HG03066 (cell line): ENCODE results near the gene U2AF1.
"Not testable (repeated sequence)": the region's sequence is repeated elsewhere in the genome, so short reads cannot be mapped to it uniquely, and the experiment has no call there.

ENCODE experiments used
- ATAC-seq: cut with Tn5 transposase; IDR thresholded peaks from one replicate; pipeline ENCODE4 v1.9.1; 2021; ENCODE audit warnings: low read depth; ENCODE audit not compliant: unreplicated experiment

The U2AF1 gene

DNA sequence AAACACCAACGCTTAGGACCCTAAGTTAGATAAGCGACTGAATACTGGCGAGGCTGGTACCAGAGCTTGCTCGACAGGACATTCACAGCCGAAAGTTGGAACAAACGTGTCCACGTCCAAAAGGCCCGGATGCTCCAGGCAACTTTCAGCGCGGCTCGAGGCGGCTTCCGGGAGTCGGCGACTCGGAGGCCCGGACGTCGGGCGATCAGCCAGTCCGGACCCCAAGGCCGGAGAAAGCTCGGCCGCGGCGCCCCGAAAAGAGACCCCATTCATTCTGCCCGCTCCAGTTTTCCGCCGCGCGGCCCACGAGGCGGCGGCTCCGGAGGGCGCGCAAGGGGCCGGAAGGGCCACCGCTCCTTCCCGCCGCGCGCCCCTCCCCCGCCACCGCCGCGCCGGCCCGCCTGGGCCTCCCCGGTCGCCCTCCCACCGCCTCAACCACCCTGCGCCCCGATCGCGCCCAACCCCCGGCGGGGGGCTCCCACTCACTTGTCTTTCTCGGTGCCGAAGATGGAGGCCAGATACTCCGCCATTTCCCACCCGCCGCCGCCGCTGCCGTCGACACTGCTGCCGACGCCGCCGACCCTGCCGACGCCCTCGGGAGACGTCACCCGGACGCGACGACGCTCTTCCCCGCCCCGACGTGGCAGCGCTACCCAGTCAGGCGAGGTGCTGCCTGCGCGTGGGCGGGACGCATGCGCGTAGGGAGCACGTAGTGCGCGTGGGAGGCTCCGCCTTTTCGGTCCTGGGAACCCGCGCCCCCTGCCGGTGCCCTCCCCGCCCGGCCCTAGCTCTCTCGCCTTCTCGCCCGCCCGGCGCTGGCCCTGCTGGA, at the start of gene U2AF1:
U2AF1 (minus strand) TSS at position 606 of the 829 bp plus-strand sequence; CDS start at position 530, 76 bp downstream.
- ATAC-seq, result not testable (repeated sequence)

DNA sequence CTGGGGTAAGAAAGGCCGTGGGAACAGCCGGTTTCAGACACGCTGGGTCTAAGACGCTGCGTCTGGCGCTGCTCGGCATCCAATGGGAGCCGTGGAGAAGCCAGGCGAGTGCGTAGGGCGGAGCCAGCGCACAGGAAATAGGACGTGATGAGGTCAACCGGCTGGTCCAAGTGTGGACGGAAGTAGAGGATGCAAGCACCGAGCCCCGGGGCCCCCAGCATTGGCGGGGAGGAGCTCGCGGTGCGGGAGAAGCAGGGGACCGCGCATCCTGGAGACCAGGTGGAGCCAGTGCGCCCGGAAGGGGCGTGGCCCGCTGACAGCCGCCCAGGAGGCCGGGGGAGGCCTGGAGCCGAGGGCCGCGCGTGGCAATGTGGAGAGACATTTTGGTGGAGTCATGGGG, 46.2 kb upstream of the U2AF1 start:
- ATAC-seq, result not testable (repeated sequence)

DNA sequence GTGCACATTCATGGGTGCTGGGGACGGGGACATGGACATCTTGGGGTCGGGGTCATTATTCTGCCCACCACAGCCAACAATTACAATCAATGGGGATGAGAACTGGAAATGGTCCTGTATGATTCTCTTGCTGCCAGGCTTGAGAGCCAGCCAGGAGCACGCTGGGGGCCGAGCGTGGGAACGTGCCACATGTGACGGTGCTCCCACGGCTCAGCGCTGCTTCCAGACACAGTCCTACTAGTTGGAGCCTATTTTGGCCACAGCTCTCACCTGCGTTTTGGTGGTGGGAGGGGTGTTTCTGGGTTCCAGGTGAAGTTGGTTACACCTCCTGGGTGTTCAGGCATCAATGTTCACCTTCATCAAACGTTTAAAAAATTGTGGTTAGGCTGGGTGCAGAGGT, 42.0 kb upstream of the U2AF1 start:
- not testable (repeated sequence) for ATAC-seq

DNA sequence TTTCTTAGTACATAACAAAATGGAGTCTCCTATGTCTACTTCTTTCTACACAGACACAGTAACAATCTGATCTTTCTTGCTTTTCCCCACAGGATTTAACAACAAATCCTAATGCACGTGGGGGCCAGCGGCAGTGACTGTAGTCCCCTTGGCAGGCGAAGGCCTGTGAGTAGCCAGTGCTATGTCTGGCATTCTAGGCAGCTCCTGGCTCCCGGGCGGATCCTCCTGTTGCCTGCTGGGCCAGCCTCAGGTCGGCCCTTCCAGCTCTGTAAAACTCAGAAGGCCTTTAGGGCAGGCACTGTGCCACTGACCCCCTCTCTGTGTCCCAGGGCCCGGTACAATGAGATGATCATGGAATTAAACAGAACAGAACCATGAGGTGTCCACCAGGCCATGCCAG, 40.6 kb upstream of the U2AF1 start:
- not testable (repeated sequence) for ATAC-seq

DNA sequence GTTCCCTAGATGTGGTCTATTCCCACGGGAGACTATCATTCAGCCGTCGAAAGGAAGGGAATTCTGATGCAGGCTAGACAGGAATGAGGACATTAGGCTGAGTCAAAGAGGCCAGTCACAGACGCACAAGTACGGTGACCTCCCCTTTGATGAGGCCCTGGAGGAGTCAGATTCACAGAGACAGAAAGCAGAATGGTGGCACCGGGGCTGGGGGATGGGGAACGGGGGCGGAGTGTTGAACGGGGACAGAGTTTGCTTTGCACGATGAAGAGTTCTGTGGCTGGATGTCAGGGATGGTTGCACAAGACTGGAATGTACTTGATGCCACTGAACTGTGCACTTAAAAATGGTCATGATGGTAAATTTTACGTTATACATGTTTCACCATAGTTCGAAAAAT, 39.3 kb upstream of the U2AF1 start:
- not testable (repeated sequence) for ATAC-seq

GRCh38 chr21:43141407-43141806, 34.0 kb upstream of the U2AF1 start:
- not testable (repeated sequence) for ATAC-seq

DNA sequence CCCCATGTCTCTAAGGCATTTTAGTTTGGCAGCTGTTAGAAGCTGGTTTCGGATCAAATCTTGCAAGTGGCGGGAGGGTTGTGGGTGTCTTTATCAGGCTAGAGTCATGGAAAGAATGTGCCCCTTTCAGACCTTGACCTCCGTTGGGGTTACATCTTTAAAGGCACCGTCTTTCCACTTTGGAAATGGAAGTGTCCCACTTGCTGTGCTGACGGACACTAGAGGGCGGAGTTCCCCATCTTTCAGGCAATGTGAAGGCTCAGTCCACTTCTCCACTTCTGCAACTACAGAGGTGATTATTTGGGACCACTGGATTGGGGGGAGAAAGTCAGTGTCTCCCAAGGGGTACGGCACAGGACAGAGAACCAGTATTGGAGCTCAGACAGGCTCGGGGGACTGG, 31.6 kb upstream of the U2AF1 start:
- ATAC-seq, result not testable (repeated sequence)

GRCh38 chr21:43134520-43134919, 27.1 kb upstream of the U2AF1 start:
- not testable (repeated sequence) for ATAC-seq

- ATAC-seq, result not testable (repeated sequence)
These were observed 22.7 kb upstream of the U2AF1 start for GRCh38 chr21:43130094-43130493.

DNA sequence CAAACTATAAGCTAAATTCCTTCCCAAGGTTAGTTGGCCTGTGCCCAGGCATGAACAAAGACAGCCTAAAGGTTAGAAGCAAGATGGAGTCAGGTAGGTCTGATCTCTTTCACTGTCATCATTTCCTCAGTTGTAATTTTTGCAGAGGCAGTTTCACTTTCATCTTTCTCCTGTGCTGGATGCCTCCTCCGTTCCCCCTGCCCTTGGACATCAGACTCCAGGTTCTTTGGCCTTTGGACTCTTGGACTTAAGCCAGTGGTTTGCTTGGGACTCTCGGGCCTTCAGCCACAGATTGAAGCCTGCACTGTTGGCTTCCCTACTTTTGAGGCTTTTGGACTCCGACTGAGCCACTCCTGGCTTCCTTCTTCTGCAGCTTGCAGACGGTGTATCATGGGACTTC, 8.6 kb upstream of the U2AF1 start:
- not testable (repeated sequence) for ATAC-seq

DNA sequence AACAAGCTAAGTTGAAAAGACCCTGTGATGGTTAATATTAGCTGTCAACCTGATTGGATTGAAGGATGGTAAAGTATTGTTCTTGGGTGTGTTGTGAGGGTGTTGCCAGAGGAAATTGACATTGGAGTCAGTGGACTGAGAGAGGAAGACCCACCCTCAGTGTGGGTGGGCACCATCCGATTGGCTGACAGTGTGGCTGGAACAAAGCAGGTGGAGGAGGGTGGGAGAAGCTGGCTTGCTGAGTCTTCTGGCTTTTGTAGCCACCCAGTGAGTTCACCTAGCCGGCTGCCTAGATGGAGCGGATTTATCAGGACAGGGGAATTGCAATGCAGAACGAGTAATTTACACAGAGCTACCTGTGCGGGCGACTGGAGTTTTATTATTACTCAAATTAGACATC, 7.1 kb upstream of the U2AF1 start:
- not testable (repeated sequence) for ATAC-seq

DNA sequence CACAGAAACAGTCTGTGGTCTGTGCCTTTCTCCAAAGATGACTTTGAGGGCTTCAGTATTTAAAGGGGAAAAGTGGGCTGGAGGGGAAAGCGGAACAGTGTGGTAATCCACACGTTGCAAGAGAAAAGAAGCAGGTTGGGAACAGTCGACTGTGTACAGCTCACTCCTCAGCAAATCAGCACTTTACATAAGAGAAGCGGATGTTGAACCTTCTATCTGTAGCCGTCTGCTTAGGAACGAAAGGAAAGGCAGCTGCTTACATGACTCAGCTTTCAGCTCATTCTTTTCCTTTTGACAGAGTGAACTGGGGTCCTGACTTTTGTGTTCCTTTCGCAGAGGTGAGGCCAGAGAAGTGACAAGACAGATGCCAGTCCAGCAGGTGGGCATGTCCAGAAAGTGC, 1.6 kb upstream of the U2AF1 start:
- ATAC-seq, result peak; percentile 47

DNA sequence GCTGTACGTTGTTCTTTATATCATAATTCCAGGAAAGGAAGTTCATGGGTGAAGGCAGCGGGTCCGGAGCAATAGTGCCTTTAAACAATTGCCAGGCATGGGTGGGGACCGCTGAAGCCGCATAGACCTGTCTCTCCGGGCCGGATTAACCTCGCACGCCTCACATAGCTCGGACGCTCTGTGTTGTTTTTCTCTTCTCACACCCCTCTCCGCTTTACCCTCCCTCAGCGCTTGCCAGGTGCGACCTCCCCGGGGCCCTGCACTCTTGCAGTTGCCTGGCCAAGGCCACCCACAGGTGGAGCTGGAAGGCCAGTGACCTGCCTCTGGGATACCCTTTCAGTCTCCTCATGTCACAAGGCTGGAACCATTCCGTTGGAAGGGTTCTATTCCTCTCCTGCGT, 807 bp upstream of the U2AF1 start:
- ATAC-seq, result not testable (repeated sequence)

DNA sequence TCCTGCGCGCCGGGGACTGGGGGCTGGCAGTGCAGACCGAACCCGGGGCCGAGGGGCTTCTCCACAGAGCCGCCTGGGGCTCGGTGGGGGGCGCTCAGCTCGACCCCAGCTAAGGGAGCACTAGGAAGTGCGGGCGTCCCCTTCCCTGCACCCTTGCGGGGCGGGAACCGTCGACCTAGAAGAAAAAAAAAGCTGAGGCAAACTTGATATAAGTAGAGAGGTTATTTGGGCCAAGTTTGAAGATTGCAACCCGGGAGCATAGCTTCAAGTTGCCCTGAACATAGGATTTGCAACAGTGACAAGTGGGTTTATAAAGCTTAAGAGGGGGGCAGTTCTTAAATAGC, 396 bp upstream of the U2AF1 start:
- not testable (repeated sequence) for ATAC-seq

DNA sequence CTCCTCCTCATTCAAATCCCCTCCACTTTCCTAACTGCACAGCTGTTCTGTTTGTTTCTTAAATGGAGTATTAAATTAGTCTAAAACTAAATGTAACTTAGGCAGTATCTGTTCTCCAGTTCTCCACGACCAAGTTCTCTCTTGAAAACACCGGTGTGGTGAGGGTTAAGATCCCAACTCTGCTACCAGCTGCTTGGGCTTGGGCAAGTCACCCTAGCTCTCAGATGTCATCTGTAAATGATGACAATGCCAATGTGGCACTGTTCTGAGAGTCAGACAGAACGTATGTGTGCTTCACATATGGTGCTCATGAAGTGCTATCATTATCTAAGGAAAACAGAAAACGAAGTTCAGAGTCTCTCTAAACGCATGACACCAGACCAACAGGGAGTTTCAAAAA, 2.7 kb downstream of the U2AF1 start:
- not testable (repeated sequence) for ATAC-seq

- not testable (repeated sequence) for ATAC-seq
These were observed 5.1 kb downstream of the U2AF1 start for GRCh38 chr21:43102281-43102680.

GRCh38 chr21:43101676-43102075, 5.7 kb downstream of the U2AF1 start:
- ATAC-seq, result not testable (repeated sequence)

DNA sequence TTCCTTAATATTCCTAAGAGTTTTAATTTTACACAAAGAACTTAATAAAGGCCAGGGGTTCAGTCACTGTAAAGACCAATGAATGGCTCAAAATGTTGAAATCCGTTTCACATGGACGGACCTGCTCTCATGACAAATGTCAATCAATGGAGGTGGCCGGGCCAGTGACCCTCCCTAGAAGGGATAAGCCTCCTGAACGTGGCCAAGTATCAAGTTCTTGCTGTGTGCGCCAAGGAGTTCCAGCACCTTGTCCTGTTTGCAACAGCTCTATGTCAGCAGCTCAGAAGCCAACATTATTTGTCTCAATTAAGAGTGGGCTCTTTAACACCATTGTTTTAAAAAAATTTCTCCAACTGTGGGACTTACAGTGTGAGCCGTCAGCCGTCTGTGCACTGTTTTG, 6.4 kb downstream of the U2AF1 start:
- ATAC-seq, result not testable (repeated sequence)

- not testable (repeated sequence) for ATAC-seq
These were observed 15.3 kb downstream of the U2AF1 start for GRCh38 chr21:43091979-43092614.

DNA sequence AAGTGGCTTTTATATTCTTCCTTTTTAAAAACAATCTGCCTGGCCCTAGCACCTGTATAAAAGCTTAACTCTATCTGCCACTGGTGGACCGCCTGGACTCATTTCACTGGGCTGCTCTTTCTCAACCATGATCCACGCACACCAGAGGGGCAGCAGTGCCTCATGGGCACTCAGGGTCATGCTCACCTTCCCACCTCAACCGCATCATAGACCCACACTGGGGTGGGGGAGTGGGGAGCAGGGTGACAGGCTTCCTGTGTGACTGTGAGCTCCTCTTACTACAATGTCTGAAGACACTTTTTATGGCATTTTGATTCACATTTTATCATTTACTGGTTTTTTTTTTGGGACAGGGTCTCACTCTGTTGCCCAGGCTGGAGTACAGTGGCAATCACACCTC, 16.4 kb downstream of the U2AF1 start:
- not testable (repeated sequence) for ATAC-seq

DNA sequence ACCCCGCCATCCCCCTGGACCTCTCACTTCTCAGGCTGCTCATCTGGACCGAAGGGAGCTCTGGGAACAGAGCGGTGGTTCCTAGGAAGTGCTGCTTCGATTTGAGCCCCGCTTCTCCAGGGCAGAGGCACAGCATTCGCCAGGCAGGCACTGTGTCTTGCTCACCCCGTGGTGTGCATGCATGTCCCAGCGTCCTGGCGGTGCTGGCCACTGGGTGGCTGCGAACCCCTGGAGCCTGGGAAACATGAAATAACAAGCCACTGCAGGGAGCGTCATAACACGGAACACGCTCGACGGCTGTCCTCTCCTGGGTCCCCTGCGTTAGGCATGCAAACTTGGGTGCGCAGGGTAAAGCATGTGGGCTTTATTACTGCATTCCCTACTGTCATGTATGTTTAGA, 17.9 kb downstream of the U2AF1 start:
- not testable (repeated sequence) for ATAC-seq
